Measurements from ENCODE around the gene BRIP1. TPM values are rescaled to one million over a fixed set of nuclear protein-coding genes. Genes with fewer than 3 reads are reported as not detected.

BRIP1 gene
- total and polyA plus RNA-seq, 5 donors from 2014 or later: 0.71 to 3.0 (median 1.3) TPM

DNA sequence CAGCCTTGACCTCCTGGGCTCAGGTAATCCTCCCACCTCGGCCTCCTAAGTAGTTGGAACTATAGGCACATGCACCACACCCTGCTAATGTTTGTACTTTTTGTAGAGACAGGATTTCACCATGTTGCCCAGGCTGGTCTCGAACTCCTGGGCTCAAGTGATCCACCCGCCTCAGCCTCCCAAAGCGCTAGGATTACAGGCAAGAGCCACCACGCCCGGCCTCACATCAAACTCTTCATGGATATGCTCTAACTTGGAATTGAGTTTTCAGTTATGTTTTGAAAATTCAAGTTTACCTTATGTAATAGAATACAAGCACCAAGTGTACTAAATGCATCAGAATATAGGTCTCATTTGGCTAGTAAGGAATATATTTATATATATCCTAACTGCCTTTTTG, 119.6 kb downstream of the BRIP1 start:
- H3K4me1 ChIP-seq (ENCODE audit: control insufficient read depth, insufficient read depth, low read length, poor library complexity, severe bottlenecking): no peaks in the 10 kb centered on the region
- H3K9me3 Mint-ChIP-seq: peaks cover 0 to 16% (median 4%) of the 10 kb centered on the region in 7 donors
- no peak overlapping the region for H3K27ac Mint-ChIP-seq
- no peaks in the 10 kb centered on the region for H3K27me3 Mint-ChIP-seq
- no peaks in the 10 kb centered on the region for H3K4me1 Mint-ChIP-seq
- H3K9me3 ChIP-seq (ENCODE audit: control insufficient read depth in 2 of 2, low read length in 2 of 2): peaks cover 0 to 5% of the 10 kb centered on the region in 2 experiments
- no peak overlapping the region for H3K4me3 Mint-ChIP-seq
- no peak overlapping the region for H3K27ac ChIP-seq (ENCODE audit: insufficient read depth, low read length, poor library complexity, severe bottlenecking)
- H3K27me3 ChIP-seq (ENCODE audit: control insufficient read depth, insufficient read depth, low read length): no peaks in the 10 kb centered on the region
- peaks cover 35% of the 10 kb centered on the region for H3K36me3 Mint-ChIP-seq
- no peak overlapping the region for H3K4me3 ChIP-seq (ENCODE audit: low read depth, low read length)
- no peak for ATAC-seq (ENCODE audit: low read depth in 2 of 2)
- H3K36me3 ChIP-seq (ENCODE audit: control insufficient read depth, insufficient read depth, low read length): no peaks in the 10 kb centered on the region
- DNase-seq: no peak

DNA sequence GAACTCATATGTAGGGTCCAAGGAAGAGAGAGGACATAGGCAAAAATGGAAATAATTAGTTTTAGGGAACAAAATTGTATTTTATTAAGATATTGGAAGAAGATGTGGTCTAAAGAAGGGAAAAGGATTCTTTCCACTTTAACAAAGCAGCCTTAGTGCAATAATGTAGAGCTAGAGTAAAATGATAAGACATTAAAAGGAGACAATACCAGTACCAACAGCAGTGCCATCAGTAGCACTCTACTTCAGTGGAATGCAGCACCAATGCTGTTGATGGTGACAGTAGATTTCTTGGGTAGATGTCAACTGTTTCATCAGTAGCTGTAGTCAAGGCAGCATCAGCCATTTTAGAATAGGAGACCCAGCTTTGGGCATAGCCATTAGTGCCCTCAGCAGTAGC, 124.3 kb downstream of the BRIP1 start:
- Histone ChIP-seq H3K4me3 (ENCODE audit: low read depth, low read length) (no peak overlapping the region), H3K36me3 (ENCODE audit: control insufficient read depth, insufficient read depth, low read length) (no peaks in the 10 kb centered on the region), H3K4me1 (ENCODE audit: control insufficient read depth, insufficient read depth, low read length, poor library complexity, severe bottlenecking) (no peaks in the 10 kb centered on the region), H3K27me3 (ENCODE audit: control insufficient read depth, insufficient read depth, low read length) (no peaks in the 10 kb centered on the region), H3K27ac (ENCODE audit: insufficient read depth, low read length, poor library complexity, severe bottlenecking) (no peak overlapping the region), H3K9me3 (ENCODE audit: control insufficient read depth in 2 of 2, low read length in 2 of 2) (peaks cover 0 to 2% of the 10 kb centered on the region in 2 experiments)
- H3K36me3 Mint-ChIP-seq: peaks cover 28% of the 10 kb centered on the region
- peaks cover 0 to 19% (median 3%) of the 10 kb centered on the region in 7 donors for H3K9me3 Mint-ChIP-seq
- H3K4me1 Mint-ChIP-seq: no peaks in the 10 kb centered on the region
- ATAC-seq (ENCODE audit: low read depth in 2 of 2) (no peak), DNase-seq (no peak)
- H3K27me3 Mint-ChIP-seq: no peaks in the 10 kb centered on the region
- H3K27ac Mint-ChIP-seq: no peak overlapping the region
- no peak overlapping the region for H3K4me3 Mint-ChIP-seq

DNA sequence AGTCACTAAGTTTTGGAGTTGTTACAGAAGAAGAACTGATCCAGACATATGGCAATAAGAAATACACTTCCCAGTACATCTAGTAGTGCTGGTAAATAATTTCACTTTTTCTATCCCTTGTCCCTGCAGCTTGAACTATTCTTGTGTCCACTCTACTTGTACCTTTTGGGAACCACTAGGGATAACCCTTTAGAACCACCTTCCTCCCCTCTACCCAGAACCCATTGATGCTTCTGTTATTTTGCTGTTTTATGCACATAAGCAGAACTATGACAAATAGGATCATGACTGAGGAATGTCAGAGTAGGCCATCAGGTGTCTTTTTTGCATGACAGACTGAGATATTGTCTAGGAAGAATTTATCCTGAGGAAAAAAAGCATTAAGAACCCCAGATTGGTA, 125.1 kb downstream of the BRIP1 start:
- Histone ChIP-seq H3K36me3 (ENCODE audit: control insufficient read depth, insufficient read depth, low read length) (no peaks in the 10 kb centered on the region), H3K4me3 (ENCODE audit: low read depth, low read length) (no peak overlapping the region), H3K27me3 (ENCODE audit: control insufficient read depth, insufficient read depth, low read length) (no peaks in the 10 kb centered on the region), H3K27ac (ENCODE audit: insufficient read depth, low read length, poor library complexity, severe bottlenecking) (no peak overlapping the region), H3K4me1 (ENCODE audit: control insufficient read depth, insufficient read depth, low read length, poor library complexity, severe bottlenecking) (no peaks in the 10 kb centered on the region), H3K9me3 (ENCODE audit: control insufficient read depth in 2 of 2, low read length in 2 of 2) (peaks cover 0 to 2% of the 10 kb centered on the region in 2 experiments)
- Mint-ChIP-seq H3K9me3 (peaks cover 0 to 19% (median 3%) of the 10 kb centered on the region in 7 donors), H3K36me3 (peaks cover 28% of the 10 kb centered on the region), H3K27ac (no peak overlapping the region), H3K27me3 (no peaks in the 10 kb centered on the region), H3K4me1 (no peaks in the 10 kb centered on the region), H3K4me3 (no peak overlapping the region)
- DNase-seq (no peak), ATAC-seq (ENCODE audit: low read depth in 2 of 2) (no peak)

DNA sequence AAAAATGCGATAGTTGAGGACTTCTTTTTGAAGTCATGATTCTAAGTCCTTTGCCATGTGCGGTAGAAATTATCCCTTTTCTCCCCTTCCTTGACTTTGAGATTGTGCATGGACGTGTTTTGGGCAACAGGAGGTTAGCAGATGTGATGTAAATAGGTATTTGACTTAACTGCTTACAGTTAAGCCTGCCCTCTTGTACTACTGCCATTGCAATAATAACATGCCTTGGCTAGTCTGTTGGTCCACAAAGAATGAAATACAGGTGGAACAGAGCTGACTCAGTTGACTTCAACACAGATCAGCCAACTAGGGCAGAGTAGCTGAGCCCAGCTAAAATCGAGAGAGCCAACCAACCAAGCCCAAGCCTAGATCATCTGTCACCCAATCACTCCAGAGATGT, 125.5 kb downstream of the BRIP1 start:
- Mint-ChIP-seq H3K27ac (no peak overlapping the region), H3K4me3 (no peak overlapping the region), H3K36me3 (peaks cover 28% of the 10 kb centered on the region), H3K4me1 (no peaks in the 10 kb centered on the region), H3K9me3 (peaks cover 0 to 19% (median 3%) of the 10 kb centered on the region in 7 donors), H3K27me3 (no peaks in the 10 kb centered on the region)
- H3K4me1 ChIP-seq (ENCODE audit: control insufficient read depth, insufficient read depth, low read length, poor library complexity, severe bottlenecking): no peaks in the 10 kb centered on the region
- no peaks in the 10 kb centered on the region for H3K36me3 ChIP-seq (ENCODE audit: control insufficient read depth, insufficient read depth, low read length)
- ATAC-seq (ENCODE audit: low read depth in 2 of 2) (no peak), DNase-seq (no peak)
- H3K9me3 ChIP-seq (ENCODE audit: control insufficient read depth in 2 of 2, low read length in 2 of 2): peaks cover 0 to 2% of the 10 kb centered on the region in 2 experiments
- H3K4me3 ChIP-seq (ENCODE audit: low read depth, low read length): no peak overlapping the region
- H3K27me3 ChIP-seq (ENCODE audit: control insufficient read depth, insufficient read depth, low read length): no peaks in the 10 kb centered on the region
- no peak overlapping the region for H3K27ac ChIP-seq (ENCODE audit: insufficient read depth, low read length, poor library complexity, severe bottlenecking)

DNA sequence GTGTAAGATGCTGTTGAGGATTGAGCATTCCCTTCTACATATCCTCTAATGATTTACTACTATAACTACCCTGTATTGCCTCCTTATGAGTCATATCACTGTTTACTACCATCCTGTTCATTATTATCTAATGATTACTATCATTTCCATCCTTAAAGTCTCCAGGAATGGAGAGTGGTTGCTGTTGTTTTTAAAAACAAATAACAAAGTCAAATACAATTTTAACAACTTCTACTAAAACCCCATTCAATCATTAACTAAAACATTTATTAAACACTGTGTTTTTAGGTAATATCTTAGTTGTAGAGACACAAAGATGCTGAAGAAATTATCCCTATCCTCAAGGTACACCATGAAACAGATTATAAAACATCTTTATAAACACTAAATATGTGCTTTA, 126.9 kb downstream of the BRIP1 start:
- H3K27ac Mint-ChIP-seq: no peak overlapping the region
- H3K27ac ChIP-seq (ENCODE audit: insufficient read depth, low read length, poor library complexity, severe bottlenecking): no peak overlapping the region
- peaks cover 22% of the 10 kb centered on the region for H3K36me3 Mint-ChIP-seq
- no peaks in the 10 kb centered on the region for H3K27me3 ChIP-seq (ENCODE audit: control insufficient read depth, insufficient read depth, low read length)
- no peaks in the 10 kb centered on the region for H3K36me3 ChIP-seq (ENCODE audit: control insufficient read depth, insufficient read depth, low read length)
- H3K4me3 ChIP-seq (ENCODE audit: low read depth, low read length): no peak overlapping the region
- peaks cover 0 to 16% (median 3%) of the 10 kb centered on the region in 7 donors for H3K9me3 Mint-ChIP-seq
- H3K27me3 Mint-ChIP-seq: no peaks in the 10 kb centered on the region
- no peaks in the 10 kb centered on the region for H3K4me1 ChIP-seq (ENCODE audit: control insufficient read depth, insufficient read depth, low read length, poor library complexity, severe bottlenecking)
- H3K9me3 ChIP-seq (ENCODE audit: control insufficient read depth in 2 of 2, low read length in 2 of 2): peaks cover 0 to 2% of the 10 kb centered on the region in 2 experiments
- ATAC-seq (ENCODE audit: low read depth in 2 of 2) (no peak), DNase-seq (no peak)
- H3K4me1 Mint-ChIP-seq: no peaks in the 10 kb centered on the region
- no peak overlapping the region for H3K4me3 Mint-ChIP-seq

DNA sequence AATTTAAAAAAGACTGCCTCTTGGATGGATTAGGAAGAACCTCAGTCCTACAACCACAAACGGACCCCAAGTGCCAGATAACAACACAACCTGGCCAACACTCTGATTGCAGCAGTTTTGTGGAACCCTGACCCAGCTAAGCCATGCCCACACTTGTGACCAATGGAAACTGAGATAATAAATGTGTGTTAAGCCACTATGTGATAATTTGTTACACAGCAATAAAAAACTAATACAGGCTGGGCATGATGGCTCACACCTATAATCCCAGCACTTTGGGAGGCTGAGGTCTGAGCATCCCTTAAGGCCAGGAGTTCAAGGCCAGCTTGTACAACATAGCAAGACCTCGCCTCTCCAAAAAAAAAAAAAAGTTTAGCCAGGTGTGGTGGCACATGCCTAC, 127.5 kb downstream of the BRIP1 start:
- ATAC-seq (ENCODE audit: low read depth in 2 of 2) (no peak), DNase-seq (no peak)
- Histone ChIP-seq H3K27me3 (ENCODE audit: control insufficient read depth, insufficient read depth, low read length) (no peaks in the 10 kb centered on the region), H3K4me3 (ENCODE audit: low read depth, low read length) (no peak overlapping the region), H3K9me3 (ENCODE audit: control insufficient read depth in 2 of 2, low read length in 2 of 2) (peaks cover 0 to 2% of the 10 kb centered on the region in 2 experiments), H3K27ac (ENCODE audit: insufficient read depth, low read length, poor library complexity, severe bottlenecking) (no peak overlapping the region), H3K36me3 (ENCODE audit: control insufficient read depth, insufficient read depth, low read length) (no peaks in the 10 kb centered on the region), H3K4me1 (ENCODE audit: control insufficient read depth, insufficient read depth, low read length, poor library complexity, severe bottlenecking) (no peaks in the 10 kb centered on the region)
- Mint-ChIP-seq H3K4me1 (no peaks in the 10 kb centered on the region), H3K4me3 (no peak overlapping the region), H3K36me3 (peaks cover 15% of the 10 kb centered on the region), H3K9me3 (peaks cover 0 to 11% (median 2%) of the 10 kb centered on the region in 7 donors), H3K27ac (no peak overlapping the region), H3K27me3 (no peaks in the 10 kb centered on the region)

DNA sequence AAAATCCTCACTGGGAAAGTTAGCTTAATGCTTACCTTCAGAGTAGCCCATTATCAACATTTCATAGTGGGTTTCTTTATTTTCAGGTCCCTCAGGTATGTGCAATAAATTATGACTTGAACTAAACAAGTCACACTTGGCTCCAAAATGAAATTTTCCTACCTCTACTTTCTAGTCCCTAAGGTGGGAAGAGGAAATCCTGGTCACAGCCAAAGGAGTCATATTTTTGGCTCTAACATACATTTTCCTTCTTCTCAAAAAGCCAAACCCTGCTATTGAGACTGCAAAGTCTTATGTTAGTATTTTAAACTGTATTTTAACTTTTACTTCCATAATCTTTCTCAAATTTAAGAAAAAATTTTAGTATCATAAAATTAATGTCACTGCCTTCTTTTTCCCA, 128.9 kb downstream of the BRIP1 start:
- Mint-ChIP-seq H3K4me3 (no peak overlapping the region), H3K27me3 (no peaks in the 10 kb centered on the region), H3K36me3 (peaks cover 13% of the 10 kb centered on the region), H3K4me1 (no peaks in the 10 kb centered on the region), H3K27ac (no peak overlapping the region), H3K9me3 (peaks cover 0 to 11% (median 2%) of the 10 kb centered on the region in 7 donors)
- ATAC-seq (ENCODE audit: low read depth in 2 of 2): no peak
- H3K27ac ChIP-seq (ENCODE audit: insufficient read depth, low read length, poor library complexity, severe bottlenecking): no peak overlapping the region
- no peaks in the 10 kb centered on the region for H3K4me1 ChIP-seq (ENCODE audit: control insufficient read depth, insufficient read depth, low read length, poor library complexity, severe bottlenecking)
- no peaks in the 10 kb centered on the region for H3K27me3 ChIP-seq (ENCODE audit: control insufficient read depth, insufficient read depth, low read length)
- peaks cover 0 to 2% of the 10 kb centered on the region in 2 experiments for H3K9me3 ChIP-seq (ENCODE audit: control insufficient read depth in 2 of 2, low read length in 2 of 2)
- H3K36me3 ChIP-seq (ENCODE audit: control insufficient read depth, insufficient read depth, low read length): no peaks in the 10 kb centered on the region
- no peak overlapping the region for H3K4me3 ChIP-seq (ENCODE audit: low read depth, low read length)
- no peak for DNase-seq

DNA sequence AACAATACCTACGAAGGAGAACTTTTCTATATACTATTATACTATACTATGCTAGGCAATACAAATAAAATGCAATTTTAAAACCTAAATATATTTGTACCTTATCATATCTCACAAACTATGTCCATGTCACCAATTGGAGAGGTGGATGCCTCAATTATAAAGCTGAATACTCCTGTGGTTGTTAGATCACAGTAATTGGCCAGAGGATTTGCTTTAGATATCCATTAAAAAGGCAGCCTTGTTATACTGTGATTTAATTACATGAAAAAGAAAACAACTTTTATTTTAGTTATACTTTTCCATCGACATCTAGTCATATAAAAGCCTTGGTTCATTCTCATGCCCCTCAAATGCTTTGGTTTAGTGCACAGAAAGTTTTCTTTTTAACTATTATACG, 129.3 kb downstream of the BRIP1 start:
- Histone ChIP-seq H3K9me3 (ENCODE audit: control insufficient read depth in 2 of 2, low read length in 2 of 2) (peaks cover 0 to 2% of the 10 kb centered on the region in 2 experiments), H3K27ac (ENCODE audit: insufficient read depth, low read length, poor library complexity, severe bottlenecking) (no peak overlapping the region), H3K4me3 (ENCODE audit: low read depth, low read length) (no peak overlapping the region), H3K4me1 (ENCODE audit: control insufficient read depth, insufficient read depth, low read length, poor library complexity, severe bottlenecking) (no peaks in the 10 kb centered on the region), H3K27me3 (ENCODE audit: control insufficient read depth, insufficient read depth, low read length) (no peaks in the 10 kb centered on the region), H3K36me3 (ENCODE audit: control insufficient read depth, insufficient read depth, low read length) (no peaks in the 10 kb centered on the region)
- no peak overlapping the region for H3K4me3 Mint-ChIP-seq
- H3K9me3 Mint-ChIP-seq: peaks cover 0 to 11% (median 2%) of the 10 kb centered on the region in 7 donors
- no peaks in the 10 kb centered on the region for H3K4me1 Mint-ChIP-seq
- H3K36me3 Mint-ChIP-seq: peaks cover 13% of the 10 kb centered on the region
- no peak overlapping the region for H3K27ac Mint-ChIP-seq
- DNase-seq (no peak), ATAC-seq (ENCODE audit: low read depth in 2 of 2) (no peak)
- H3K27me3 Mint-ChIP-seq: no peaks in the 10 kb centered on the region
